Lower leg skin (tissue), 4 donors: ENCODE measurements around the gene DMXL1. TPM values are rescaled to one million over a fixed set of nuclear protein-coding genes. Genes with fewer than 3 reads are reported as not detected.

Source experiments
- DNase-seq, 2 donors: peaks; one replicate each; pipeline ENCODE4 v3.0.0-alpha.2; 2019; ENCODE audit warnings: low spot score in 2 of 2
- H3K4me3 ChIP-seq: fragments of 200-600 bp; sonication (generic); 2 replicates; pipeline ENCODE4 v1.5.1; 2017; ENCODE audit warnings: mild to moderate bottlenecking, low read depth; ENCODE audit not compliant: poor library complexity, severe bottlenecking
- POLR2A ChIP-seq, 2 donors: fragments of 450-650 bp; IDR thresholded peaks; one replicate each; pipeline ENCODE4 v1.6.1; 2016 to 2017; ENCODE audit warnings: antibody characterized with exemption in 2 of 2, mild to moderate bottlenecking in 1 of 2, moderate library complexity in 1 of 2
- WGBS, 2 donors: methylation state at CpG; one replicate each; pipeline ENCODE4 v1.1.5; 2018; 5-methylcytosine and 5-hydroxymethylcytosine counted together
- intact Hi-C: fragments of 100-400 bp; cut with DNase I; formaldehyde crosslinking; loops from one replicate; pipeline ENCODE4 v1.15.0; 2023; ENCODE audit warnings: low total_unique reads
- total RNA-seq, 4 donors: library from RNA; depleted of rRNA; stranded (reverse); fragments of >200 nt; gene quantifications; one replicate each; pipeline ENCODE4 v1.1.0, GENCODE V29; 2016
- TF ChIP-seq, protein P1 (sequence below), 3 donors: fragments of 450-650 bp; IDR thresholded peaks; one replicate each; pipeline ENCODE4 v1.5.1; 2016; ENCODE audit warnings: antibody characterized with exemption in 3 of 3, mild to moderate bottlenecking in 3 of 3, moderate library complexity in 2 of 3

Gene DMXL1
- total RNA-seq, 4 donors from 2014 or later = 34.7 to 52.4 (median 36.6) TPM

DNA sequence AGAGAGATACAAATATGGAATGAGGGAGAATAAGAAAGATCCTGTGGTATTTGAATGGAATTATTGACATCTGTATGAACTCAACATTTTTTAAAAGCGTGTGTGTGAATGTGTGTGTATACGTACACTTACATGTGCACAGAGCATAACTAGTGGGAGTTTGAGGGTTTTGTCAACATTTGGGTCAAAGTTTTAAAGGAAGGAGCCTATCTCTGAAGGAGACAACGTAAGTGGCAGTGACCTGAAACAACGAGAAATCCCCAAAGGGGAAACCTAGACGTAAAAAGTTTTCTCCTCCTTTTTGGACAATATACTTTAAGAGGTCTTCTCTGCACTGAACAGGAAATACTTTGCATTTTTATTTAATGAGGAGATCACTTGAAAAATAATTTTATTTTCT lies 42.3 kb upstream of the DMXL1 start:
- H3K4me3 ChIP-seq = no peak overlapping the region
- TF ChIP-seq, protein P1, sequence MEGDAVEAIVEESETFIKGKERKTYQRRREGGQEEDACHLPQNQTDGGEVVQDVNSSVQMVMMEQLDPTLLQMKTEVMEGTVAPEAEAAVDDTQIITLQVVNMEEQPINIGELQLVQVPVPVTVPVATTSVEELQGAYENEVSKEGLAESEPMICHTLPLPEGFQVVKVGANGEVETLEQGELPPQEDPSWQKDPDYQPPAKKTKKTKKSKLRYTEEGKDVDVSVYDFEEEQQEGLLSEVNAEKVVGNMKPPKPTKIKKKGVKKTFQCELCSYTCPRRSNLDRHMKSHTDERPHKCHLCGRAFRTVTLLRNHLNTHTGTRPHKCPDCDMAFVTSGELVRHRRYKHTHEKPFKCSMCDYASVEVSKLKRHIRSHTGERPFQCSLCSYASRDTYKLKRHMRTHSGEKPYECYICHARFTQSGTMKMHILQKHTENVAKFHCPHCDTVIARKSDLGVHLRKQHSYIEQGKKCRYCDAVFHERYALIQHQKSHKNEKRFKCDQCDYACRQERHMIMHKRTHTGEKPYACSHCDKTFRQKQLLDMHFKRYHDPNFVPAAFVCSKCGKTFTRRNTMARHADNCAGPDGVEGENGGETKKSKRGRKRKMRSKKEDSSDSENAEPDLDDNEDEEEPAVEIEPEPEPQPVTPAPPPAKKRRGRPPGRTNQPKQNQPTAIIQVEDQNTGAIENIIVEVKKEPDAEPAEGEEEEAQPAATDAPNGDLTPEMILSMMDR (IDR thresholded peaks at IDR 0.05) = no peak
- TF ChIP-seq POLR2A (IDR thresholded peaks at IDR 0.05) = no peak
- 89% methylated on average over 5 of the region's 5 CpGs for WGBS, 2 donors
- intact Hi-C loops = no loop called here
- no peak for DNase-seq

DNA sequence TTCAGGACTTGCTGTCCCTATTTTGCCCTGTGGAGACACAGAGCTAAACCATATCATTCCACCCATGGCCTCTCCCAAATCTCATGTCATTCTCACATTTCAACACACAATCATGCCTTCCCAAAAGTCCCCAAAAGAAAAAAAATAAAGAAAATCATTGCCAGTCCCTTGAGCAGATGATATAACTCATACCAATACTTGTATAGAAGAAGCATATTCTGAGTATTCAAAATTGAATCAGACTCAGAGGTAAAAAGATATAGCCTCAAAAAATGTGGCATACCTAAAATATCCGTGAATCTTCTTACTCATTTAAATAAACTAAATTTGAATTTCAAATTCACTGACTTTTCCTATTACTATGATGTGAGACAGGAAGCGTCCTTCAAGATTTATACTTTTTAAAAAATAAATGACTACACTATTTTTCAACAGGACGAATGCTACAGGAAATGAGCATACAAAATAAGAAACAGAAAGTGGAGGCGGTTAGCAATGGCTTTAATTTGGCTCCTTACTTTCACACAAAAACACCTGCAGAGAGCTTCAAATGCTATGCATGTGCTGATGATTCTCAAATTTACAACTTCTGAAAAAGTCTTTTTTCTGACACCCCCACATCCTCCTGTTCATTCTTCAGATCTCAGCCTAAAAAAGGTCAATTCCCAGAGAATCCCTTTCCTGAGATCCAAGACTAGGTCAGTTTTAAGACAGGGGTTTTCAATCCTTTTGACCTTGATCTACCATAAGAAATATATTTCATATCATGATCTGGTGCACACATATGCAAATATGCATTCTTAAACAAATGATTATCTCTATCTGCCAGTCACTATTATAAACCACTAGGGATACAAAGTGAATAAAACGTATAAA lies 39.6 kb upstream of the DMXL1 start:
- TF ChIP-seq, protein P1 (IDR thresholded peaks at IDR 0.05) = no peak
- no peak for TF ChIP-seq POLR2A (IDR thresholded peaks at IDR 0.05)
- WGBS, 2 donors = 66 to 71% methylated on average over 5 of the region's 5 CpGs
- intact Hi-C loops = no loop called here
- DNase-seq = no peak
- no peak overlapping the region for H3K4me3 ChIP-seq

GRCh38 chr5:119031905-119032304 lies 39.0 kb upstream of the DMXL1 start:
- TF ChIP-seq, protein P1 (IDR thresholded peaks at IDR 0.05) = no peak
- TF ChIP-seq POLR2A (IDR thresholded peaks at IDR 0.05) = no peak
- H3K4me3 ChIP-seq = no peak overlapping the region
- intact Hi-C loops = no loop called here
- 79 to 83% methylated on average over 4 of the region's 4 CpGs for whole genome bisulfite sequencing, 2 donors
- no peak for DNase-seq

DNA sequence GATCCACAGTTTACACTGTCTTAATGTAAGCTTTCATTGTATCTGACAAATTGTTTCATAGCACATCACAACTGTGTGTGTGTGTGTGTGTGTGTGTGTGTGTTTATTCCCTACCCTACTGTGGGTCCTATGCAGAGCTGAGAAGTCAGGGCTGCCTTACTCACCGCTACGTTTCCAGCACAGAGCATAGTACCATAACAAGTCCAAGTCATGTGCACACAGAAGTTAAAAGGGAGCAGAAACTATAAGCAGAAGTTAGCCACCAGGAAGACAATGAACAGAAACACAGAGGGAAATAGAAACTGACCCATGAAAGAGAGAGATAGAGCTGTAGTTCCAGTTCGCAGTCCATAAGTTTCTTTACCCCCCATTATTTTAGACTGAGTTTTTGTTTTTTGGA lies 38.2 kb upstream of the DMXL1 start:
- 76 to 84% methylated on average over 3 of the region's 3 CpGs for WGBS, 2 donors

DNA sequence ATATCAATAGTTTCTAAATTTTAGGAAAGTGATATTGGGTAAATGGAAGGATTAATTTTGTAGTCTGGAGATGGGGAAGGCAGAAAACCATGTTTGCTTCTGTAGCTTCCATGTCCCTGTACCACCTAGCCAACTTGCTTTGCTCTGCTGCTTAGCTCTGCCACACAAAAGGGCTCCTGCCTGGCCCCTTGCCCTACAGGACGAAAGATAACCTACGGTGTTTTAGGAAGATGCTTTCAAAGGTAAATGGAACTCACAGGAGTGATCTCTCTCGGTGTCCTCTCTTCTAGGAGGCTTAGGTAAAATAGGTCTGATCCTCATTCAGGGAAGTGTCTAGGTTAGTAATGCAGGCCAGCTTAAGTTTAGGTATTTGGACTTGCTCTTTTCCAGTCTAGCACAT lies 37.8 kb upstream of the DMXL1 start:
- no peak for TF ChIP-seq POLR2A (IDR thresholded peaks at IDR 0.05)
- TF ChIP-seq, protein P1 (IDR thresholded peaks at IDR 0.05) = no peak
- intact Hi-C loops = no loop called here
- no peak for DNase-seq
- no peak overlapping the region for H3K4me3 ChIP-seq
- 85 to 88% methylated on average over 3 of the region's 3 CpGs for WGBS, 2 donors

More for the DNA sequence above, 38.2 kb upstream of the DMXL1 start:
- H3K4me3 ChIP-seq = no peak overlapping the region
- TF ChIP-seq POLR2A (IDR thresholded peaks at IDR 0.05) = no peak
- TF ChIP-seq, protein P1 (IDR thresholded peaks at IDR 0.05) = no peak
- DNase-seq = no peak
- intact Hi-C loops = no loop called here
